Kidney (tissue), 14 donors: ENCODE measurements around the gene SYNGR2. TPM values are rescaled to one million over a fixed set of nuclear protein-coding genes. Genes with fewer than 3 reads are reported as not detected.

Experiments used
- DNase-seq, 5 donors: peaks; one replicate each; pipeline ENCODE4 v3.0.0-alpha.2; 2013 to 2020
- FAIRE-seq: peaks from 2 replicates; lab custom pipeline; 2012; peaks lifted over from hg19 to GRCh38; lab: Jason Lieb, UNC
- H3K27ac ChIP-seq, 2 donors: one replicate each; pipeline ENCODE4 v1.7.0; 2013; ENCODE audit warnings: low read depth in 2 of 2, low read length in 2 of 2, inconsistent platforms in 1 of 2
- H3K27me3 ChIP-seq: one replicate; pipeline ENCODE4 v1.7.1; 2013; ENCODE audit warnings: low read length, inconsistent platforms; ENCODE audit not compliant: control insufficient read depth, insufficient read depth
- H3K36me3 ChIP-seq, 3 donors: one replicate each; pipeline versions ENCODE4 v1.7.0 to v1.7.1; 2013; ENCODE audit warnings: low read length in 3 of 3, control low read depth in 1 of 3, inconsistent platforms in 1 of 3; ENCODE audit not compliant: insufficient read depth in 3 of 3, control insufficient read depth in 2 of 3
- H3K4me1 ChIP-seq, 3 donors: one replicate each; pipeline versions ENCODE4 v1.7.0 to v1.7.1; 2013; ENCODE audit warnings: low read length in 3 of 3, inconsistent platforms in 1 of 3, low read depth in 1 of 3; ENCODE audit not compliant: control insufficient read depth in 2 of 3, insufficient read depth in 2 of 3
- H3K4me3 ChIP-seq, 3 donors: one replicate each; pipeline versions ENCODE4 v1.7.0 to v1.8.1; 2013; ENCODE audit warnings: low read length in 3 of 3, control low read depth in 1 of 3, inconsistent platforms in 1 of 3
- H3K9ac ChIP-seq, 3 donors: one replicate each; pipeline versions ENCODE4 v1.7.0 to v1.7.1; 2013; ENCODE audit warnings: low read length in 3 of 3, control low read depth in 1 of 3, inconsistent platforms in 1 of 3
- H3K9me3 ChIP-seq, 3 donors: one replicate each; pipeline versions ENCODE4 v1.7.0 to v1.7.1; 2013; ENCODE audit warnings: low read length in 3 of 3, control low read depth in 1 of 3, inconsistent platforms in 1 of 3; ENCODE audit not compliant: control insufficient read depth in 2 of 3, insufficient read depth in 1 of 3
- intact Hi-C: fragments of 100-400 bp; cut with DNase I; formaldehyde crosslinking; loops from one replicate; pipeline ENCODE4 v1.11.1; 2022
- polyA plus RNA-seq: library from polyadenylated mRNA; stranded (reverse); fragments of 350-450 nt; fragmentation: Illumina TruSeq; extraction: RNeasy Lipid Tissue Mini Kit (QIAGEN cat#74804); gene quantifications from one replicate; pipeline ENCODE4 v1.2.3, GENCODE V29; 2014; ENCODE audit warnings: low read depth, low replicate concordance; ENCODE audit not compliant: insufficient read depth
- total RNA-seq: library from RNA; stranded (reverse); fragmentation: NEBNext Ultra II Directional; extraction: Animal tissue kit (Norgen Biotek cat#: 25700); gene quantifications from one replicate; pipeline ENCODE4 v1.2.1, GENCODE V29; 2021
- TF ChIP-seq, protein P1 (sequence below): IDR thresholded peaks from 3 replicates; pipeline ENCODE4 v1.5.1; 2012; ENCODE audit warnings: mild to moderate bottlenecking, moderate library complexity, borderline replicate concordance; ENCODE audit not compliant: insufficient read depth; ENCODE audit errors: extremely low read depth
- donor health status: control.
- donor health status: control.
- donor health status: control.
- donor health status: control.
- donor health status: control.
- donor health status: DM: yes; HTN: yes; CAD: no.
- donor health status: Normal renal cell carcinoma (clear cell type).

SYNGR2 gene
- total and polyA plus RNA-seq, 2 donors from 2014 or later = 149 to 165 TPM

- Histone ChIP-seq H3K9me3 (no peaks in the 10 kb centered on the region), H3K36me3 (peaks cover 0 to 2% (median 0%) of the 10 kb centered on the region in 3 donors), H3K27me3 (no peaks in the 10 kb centered on the region), H3K4me1 (peaks cover 0 to 24% (median 17%) of the 10 kb centered on the region in 3 donors), H3K27ac (no peak overlapping the region), H3K4me3 (peak overlapping the region in 2 of 3 donors; percentile 19 to 70), H3K9ac (no peak overlapping the region)
- DNase-seq = peak in 2 of 5 donors; percentile 47 to 68
- intact Hi-C loops = no loop called here
- no peak for FAIRE-seq
- TF ChIP-seq, protein P1, sequence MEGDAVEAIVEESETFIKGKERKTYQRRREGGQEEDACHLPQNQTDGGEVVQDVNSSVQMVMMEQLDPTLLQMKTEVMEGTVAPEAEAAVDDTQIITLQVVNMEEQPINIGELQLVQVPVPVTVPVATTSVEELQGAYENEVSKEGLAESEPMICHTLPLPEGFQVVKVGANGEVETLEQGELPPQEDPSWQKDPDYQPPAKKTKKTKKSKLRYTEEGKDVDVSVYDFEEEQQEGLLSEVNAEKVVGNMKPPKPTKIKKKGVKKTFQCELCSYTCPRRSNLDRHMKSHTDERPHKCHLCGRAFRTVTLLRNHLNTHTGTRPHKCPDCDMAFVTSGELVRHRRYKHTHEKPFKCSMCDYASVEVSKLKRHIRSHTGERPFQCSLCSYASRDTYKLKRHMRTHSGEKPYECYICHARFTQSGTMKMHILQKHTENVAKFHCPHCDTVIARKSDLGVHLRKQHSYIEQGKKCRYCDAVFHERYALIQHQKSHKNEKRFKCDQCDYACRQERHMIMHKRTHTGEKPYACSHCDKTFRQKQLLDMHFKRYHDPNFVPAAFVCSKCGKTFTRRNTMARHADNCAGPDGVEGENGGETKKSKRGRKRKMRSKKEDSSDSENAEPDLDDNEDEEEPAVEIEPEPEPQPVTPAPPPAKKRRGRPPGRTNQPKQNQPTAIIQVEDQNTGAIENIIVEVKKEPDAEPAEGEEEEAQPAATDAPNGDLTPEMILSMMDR = no peak
These were observed 17.8 kb downstream of the SYNGR2 start for GRCh38 chr17:78185981-78186691.

- TF ChIP-seq, protein P1 = peak; percentile 79
- intact Hi-C loops = no loop called here
These were observed 18.6 kb downstream of the SYNGR2 start, which contains the start of the genes AFMID and TK1 for GRCh38 chr17:78186692-78187595. Gene AFMID (plus strand): TSS chr17:78187362. CDS start chr17:78187371, 9 bp downstream. Gene TK1 (minus strand): TSS chr17:78187052. CDS start chr17:78186994, 58 bp downstream.

DNA sequence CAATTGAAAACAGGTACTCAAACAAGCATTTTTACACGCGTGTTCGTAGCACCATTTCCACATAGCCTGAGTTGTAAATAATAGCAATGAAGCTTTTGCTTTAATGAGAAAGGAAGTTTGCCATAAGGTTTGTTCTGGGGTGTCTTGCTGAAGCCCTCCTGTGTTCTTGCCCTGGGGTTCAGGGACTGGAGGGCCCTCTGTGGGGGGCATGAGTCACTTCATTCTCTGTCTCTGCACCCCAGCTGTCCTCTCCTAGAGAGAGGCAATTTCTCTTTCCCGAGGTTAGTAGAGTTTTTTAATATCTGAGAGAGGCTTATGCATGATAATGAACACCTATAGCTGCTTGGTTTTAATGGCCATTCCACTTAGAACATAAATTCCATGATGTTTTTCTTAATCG is 28.3 kb downstream of the SYNGR2 start:
- DNase-seq (no peak), FAIRE-seq (no peak)
- Histone ChIP-seq H3K9me3 (no peaks in the 10 kb centered on the region), H3K27me3 (no peaks in the 10 kb centered on the region), H3K27ac (no peak overlapping the region), H3K4me3 (no peak overlapping the region), H3K36me3 (peaks cover 0 to 19% (median 7%) of the 10 kb centered on the region in 3 donors), H3K9ac (no peak overlapping the region), H3K4me1 (peaks cover 0 to 7% (median 0%) of the 10 kb centered on the region in 3 donors)
- TF ChIP-seq, protein P1 = no peak
- intact Hi-C loops = no loop called here

More at GRCh38 chr17:78186692-78187595, 18.6 kb downstream of the SYNGR2 start, which contains the start of the genes AFMID and TK1:
- FAIRE-seq (peak; percentile 51), DNase-seq (peak; percentile 98 to 99 (median 99))
- Histone ChIP-seq H3K27me3 (no peaks in the 10 kb centered on the region), H3K27ac (peak within 1 kb of the TSS; percentile 55 to 67), H3K4me1 (peaks cover 0 to 25% (median 17%) of the 10 kb centered on the region in 3 donors), H3K9me3 (no peaks in the 10 kb centered on the region), H3K9ac (peak within 1 kb of the TSS in 2 of 3 donors; percentile 65 to 67), H3K36me3 (peaks cover 0 to 4% (median 0%) of the 10 kb centered on the region in 3 donors), H3K4me3 (peak within 1 kb of the TSS; percentile 75 to 85 (median 83))
